HCT116 (cell line): ENCODE measurements around the gene TMEM52. TPM values are rescaled to one million over a fixed set of nuclear protein-coding genes. Genes with fewer than 3 reads are reported as not detected.

Experiments used
- ATAC-seq: fragments of 200-7000 bp; cut with Tn5 transposase; 2 replicates; pipeline ENCODE4 v1.9.1; 2020; ENCODE audit warnings: mild to moderate bottlenecking, moderate library complexity
- BruUV-seq: library from RNA; stranded (reverse); fragments of 400-500 nt; replicated peaks from 2 replicates; lab custom pipeline; 2021; lab: Mats Ljungman, UMichigan
- CTCF ChIA-PET: fragments of 300-600 bp; sonication (Branson Sonifier 250); formaldehyde crosslinking; loops from one replicate; lab custom pipeline; 2021; ENCODE audit warnings: antibody characterized with exemption; lab: Charles Lee
- POLR2A ChIA-PET: fragments of 300-600, 350-600 bp; sonication (Branson Sonifier 250); formaldehyde crosslinking; loops from one replicate; lab custom pipeline; 2021; ENCODE audit warnings: antibody characterized with exemption; lab: Charles Lee
- RAD21 ChIA-PET, 2 experiments: fragments of 300-600 bp; sonication (Branson Sonifier 250); formaldehyde crosslinking; loops; one replicate each; lab custom pipeline; 2023; ENCODE audit warnings: low total read pairs in 2 of 2; ENCODE audit not compliant: uncharacterized antibody in 2 of 2, unreplicated experiment in 2 of 2, low non-redundant PET in 1 of 2; lab: Charles Lee
- DNase-seq: peaks from one replicate; pipeline ENCODE4 v3.0.0-alpha.2; 2010; ENCODE audit warnings: low read depth, low spot score
- H2AFZ ChIP-seq: fragments of 200-600 bp; shearing (Covaris generic), sonication (generic); 2 replicates; pipeline ENCODE4 v1.6.1; 2017; ENCODE audit warnings: low read depth, mixed run types, mixed read lengths, antibody characterized with exemption, low read length; ENCODE audit not compliant: poor library complexity, severe bottlenecking
- H3K27ac ChIP-seq: 2 replicates; pipeline ENCODE4 v1.5.1; 2012; ENCODE audit warnings: low read depth, low read length
- H3K27me3 ChIP-seq: fragments of 200-600 bp; sonication (generic); 2 replicates; pipeline ENCODE4 v1.6.1; 2016; ENCODE audit warnings: mixed run types, low read length, mixed read lengths; ENCODE audit not compliant: insufficient read depth
- H3K36me3 ChIP-seq, 2 experiments: fragments of 200-500 bp in 1 of 2; fragments of 200-600 bp in 1 of 2; sonication (Bioruptor generic) in 1 of 2; sonication (generic) in 1 of 2; 2 replicates each; pipeline versions ENCODE4 v1.5.1 to v1.6.1; 2014 to 2016; ENCODE audit warnings: low read length in 2 of 2, inconsistent platforms in 1 of 2, mixed read lengths in 1 of 2, mixed run types in 1 of 2; ENCODE audit not compliant: insufficient read depth in 2 of 2, control insufficient read depth in 1 of 2
- H3K4me1 ChIP-seq, 2 experiments: fragments of 200-600 bp in 1 of 2; sonication (generic) in 1 of 2; 2 replicates each; pipeline versions ENCODE4 v1.5.1 to v1.6.1; 2012 to 2017; ENCODE audit warnings: low read length in 2 of 2, inconsistent platforms in 1 of 2, mild to moderate bottlenecking in 1 of 2, mixed read lengths in 1 of 2, mixed run types in 1 of 2, moderate library complexity in 1 of 2; ENCODE audit not compliant: insufficient read depth in 2 of 2, control insufficient read depth in 1 of 2
- H3K4me2 ChIP-seq: fragments of 200-600 bp; sonication (generic); 2 replicates; pipeline ENCODE4 v1.6.1; 2017; ENCODE audit warnings: mixed run types, low read length, mixed read lengths
- H3K4me3 ChIP-seq, 2 experiments: fragments of 200-600 bp in 1 of 2; sonication (generic) in 1 of 2; replicated peaks in 1 of 2; 2 replicates each; pipeline ENCODE4 v1.5.1; 2011 to 2016; ENCODE audit warnings: low read length in 2 of 2, control low read depth in 1 of 2, low read depth in 1 of 2, mild to moderate bottlenecking in 1 of 2, mixed read lengths in 1 of 2, mixed run types in 1 of 2
- H3K79me2 ChIP-seq: fragments of 200-600 bp; sonication (generic); 2 replicates; pipeline ENCODE4 v1.6.1; 2017; ENCODE audit warnings: mild to moderate bottlenecking, mixed run types, low read length, moderate library complexity, mixed read lengths; ENCODE audit not compliant: insufficient read depth
- H3K9ac ChIP-seq: fragments of 200-600 bp; sonication (generic); 2 replicates; pipeline ENCODE4 v1.6.1; 2016; ENCODE audit warnings: low read length, mixed read lengths
- H3K9me2 ChIP-seq: fragments of 200-600 bp; sonication (generic), shearing (Covaris generic); 2 replicates; pipeline ENCODE4 v1.6.1; 2017; ENCODE audit warnings: mixed run types, mild to moderate bottlenecking, moderate library complexity; ENCODE audit not compliant: insufficient read depth
- H3K9me3 ChIP-seq, 2 experiments: fragments of 200-500 bp in 1 of 2; fragments of 200-600 bp in 1 of 2; sonication (Bioruptor generic) in 1 of 2; sonication (generic) in 1 of 2; 2 replicates each; pipeline ENCODE4 v1.6.1; 2014 to 2017; ENCODE audit warnings: low read length in 2 of 2, mixed read lengths in 2 of 2, inconsistent platforms in 1 of 2, low read depth in 1 of 2, mild to moderate bottlenecking in 1 of 2, mixed run types in 1 of 2, moderate library complexity in 1 of 2; ENCODE audit not compliant: control insufficient read depth in 1 of 2, insufficient read depth in 1 of 2
- H4K20me1 ChIP-seq: fragments of 200-600 bp; sonication (generic), shearing (Covaris generic); 2 replicates; pipeline ENCODE4 v1.6.1; 2017; ENCODE audit warnings: mixed run types, mild to moderate bottlenecking, moderate library complexity; ENCODE audit not compliant: insufficient read depth
- CEBPB ChIP-seq: IDR thresholded peaks from 2 replicates; pipeline ENCODE4 v1.6.1; 2012; ENCODE audit warnings: low read depth
- CTCF ChIP-seq, 3 experiments: fragments of 200-600 bp in 1 of 3; sonication (generic) in 1 of 3; IDR thresholded peaks in 2 of 3; conservative IDR thresholded peaks in 1 of 3; 2 replicates each; pipeline ENCODE4 v1.5.1; 2012 to 2017; ENCODE audit warnings: low read depth in 2 of 3, low read length in 2 of 3, antibody characterized with exemption in 1 of 3, borderline replicate concordance in 1 of 3, control low read depth in 1 of 3, mild to moderate bottlenecking in 1 of 3, mixed read lengths in 1 of 3, mixed run types in 1 of 3, moderate library complexity in 1 of 3; ENCODE audit not compliant: insufficient read depth in 1 of 3
- TCF7L2 ChIP-seq: IDR thresholded peaks from 2 replicates; pipeline ENCODE4 v1.7.0; 2011; ENCODE audit warnings: borderline replicate concordance, inconsistent platforms; ENCODE audit not compliant: insufficient read depth, insufficient read length; ENCODE audit errors: extremely low read depth
- YY1 ChIP-seq: IDR thresholded peaks from 2 replicates; pipeline ENCODE4 v1.6.1; 2011; ENCODE audit warnings: low read length, low read depth, moderate library complexity, mild to moderate bottlenecking; ENCODE audit not compliant: insufficient replicate concordance; ENCODE audit errors: extremely low read depth
- ZNF274 ChIP-seq: fragments of 200-500 bp; sonication (Bioruptor generic); IDR thresholded peaks from 2 replicates; pipeline ENCODE4 v1.6.1; 2014; ENCODE audit warnings: mild to moderate bottlenecking, low read depth, low read length, inconsistent platforms
- intact Hi-C: fragments of 100-400 bp; cut with micrococcal nuclease; formaldehyde crosslinking; loops from 2 replicates; pipeline ENCODE4 v1.10.0; 2022
- total RNA-seq: library from RNA; stranded (reverse); gene quantifications from one replicate; pipeline ENCODE4 v1.2.1, GENCODE V29; 2021; ENCODE audit not compliant: unreplicated experiment
- TF ChIP-seq, protein P1 (sequence below): IDR thresholded peaks from 2 replicates; pipeline ENCODE4 v1.6.1; 2012

TMEM52 gene
- total RNA-seq, 1 experiment from 2014 or later = 27.5 TPM

GRCh38 chr1:1967151-1967550 lies 48.1 kb upstream of the TMEM52 start:
- intact Hi-C loops = no loop called here
- H3K27ac ChIP-seq = no peak overlapping the region
- no peaks in the 10 kb centered on the region for H3K27me3 ChIP-seq
- ChIA-PET CTCF (interaction anchor here (1.6 kb wide), 1 partner anchor 77 kb away, joined by 3 read pairs; no protein-coding TSS in a partner anchor), POLR2A (no interaction called here), RAD21 (no interaction called here)
- no peak overlapping the region for H2AFZ ChIP-seq
- H3K9ac ChIP-seq = no peak overlapping the region
- H3K9me3 ChIP-seq = no peaks in the 10 kb centered on the region; a peak in 1 of 4 replicates
- no peaks in the 10 kb centered on the region for H3K79me2 ChIP-seq
- no peak overlapping the region for H3K4me2 ChIP-seq
- no peaks in the 10 kb centered on the region for H4K20me1 ChIP-seq
- H3K4me3 ChIP-seq = no peak overlapping the region
- H3K36me3 ChIP-seq = no peaks in the 10 kb centered on the region
- TF ChIP-seq TCF7L2 = no peak
- no peak for TF ChIP-seq YY1
- no peak for TF ChIP-seq ZNF274
- H3K9me2 ChIP-seq = no peaks in the 10 kb centered on the region
- peaks cover 10 to 21% of the 10 kb centered on the region in 2 experiments for H3K4me1 ChIP-seq
- no peak for DNase-seq
- ATAC-seq = 0 out of 2 replicates have a peak, but pooled peaks have one; percentile 33
- no TSS peak for BruUV-seq

- Histone ChIP-seq H3K9ac (no peak overlapping the region), H3K9me3 (no peaks in the 10 kb centered on the region; a peak in 1 of 4 replicates), H3K4me1 (peaks cover 12 to 25% of the 10 kb centered on the region in 2 experiments), H2AFZ (no peak overlapping the region), H3K27me3 (no peaks in the 10 kb centered on the region), H3K27ac (no peak overlapping the region), H3K79me2 (no peaks in the 10 kb centered on the region), H4K20me1 (no peaks in the 10 kb centered on the region), H3K36me3 (no peaks in the 10 kb centered on the region), H3K9me2 (no peaks in the 10 kb centered on the region), H3K4me2 (no peak overlapping the region), H3K4me3 (no peak overlapping the region)
- CTCF ChIA-PET = interaction anchor here (1.6 kb wide), 1 partner anchor 78 kb away, joined by 3 read pairs; no protein-coding TSS in a partner anchor
- ATAC-seq = no peak
- no TSS peak for BruUV-seq
- intact Hi-C loops = no loop called here
- POLR2A ChIA-PET = no interaction called here
- RAD21 ChIA-PET = no interaction called here
- TF ChIP-seq ZNF274 (no peak), CTCF (IDR thresholded peaks at IDR 0.05 in 2 of 3, conservative IDR thresholded peaks at IDR 0.05 in 1 of 3; ENCODE audit: borderline replicate concordance in 1 of 3, insufficient read depth in 1 of 3, low read depth in 2 of 3, low read length in 2 of 3) (no peak), YY1 (no peak), CEBPB (no peak)
- TF ChIP-seq, protein P1, sequence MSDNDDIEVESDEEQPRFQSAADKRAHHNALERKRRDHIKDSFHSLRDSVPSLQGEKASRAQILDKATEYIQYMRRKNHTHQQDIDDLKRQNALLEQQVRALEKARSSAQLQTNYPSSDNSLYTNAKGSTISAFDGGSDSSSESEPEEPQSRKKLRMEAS = no peak
- DNase-seq = no peak
Observed at GRCh38 chr1:1966071-1966740, 47.1 kb upstream of the TMEM52 start.
